Common myeloid progenitor, CD34-positive (primary cell): ENCODE results near the gene GADD45GIP1.

ENCODE experiments used
- CTCF ChIA-PET: fragments of 350-600 bp; sonication (Branson Sonifier 250); formaldehyde crosslinking; loops from one replicate; lab custom pipeline; 2021; ENCODE audit warnings: antibody characterized with exemption; lab: Charles Lee
- POLR2A ChIA-PET: fragments of 350-600 bp; sonication (Branson Sonifier 250); formaldehyde crosslinking; loops from one replicate; lab custom pipeline; 2021; ENCODE audit warnings: antibody characterized with exemption; lab: Charles Lee
- DNase-seq, 3 donors: peaks; one replicate each; pipeline versions ENCODE4 v3.0.0 to v3.0.0-alpha.2; 2013
- H3K27ac ChIP-seq, 2 experiments: 1 replicate in 1 of 2; 2 replicates in 1 of 2; pipeline ENCODE4 v1.7.0; 2013; ENCODE audit warnings: inconsistent platforms in 2 of 2, low read length in 2 of 2, mild to moderate bottlenecking in 2 of 2, low read depth in 1 of 2, moderate library complexity in 1 of 2; ENCODE audit not compliant: severe bottlenecking in 2 of 2, insufficient read depth in 1 of 2, poor library complexity in 1 of 2
- H3K27me3 ChIP-seq, 5 experiments: replicated peaks in 2 of 5; 1 replicate in 3 of 5; 2 replicates in 2 of 5; pipeline versions ENCODE4 v1.6.1 to v1.7.0; 2013; ENCODE audit warnings: low read length in 4 of 5, mild to moderate bottlenecking in 2 of 5, moderate library complexity in 2 of 5, inconsistent platforms in 1 of 5; ENCODE audit not compliant: insufficient read depth in 5 of 5, control insufficient read depth in 4 of 5
- H3K36me3 ChIP-seq, 4 experiments: 1 replicate in 2 of 4; 2 replicates in 2 of 4; pipeline versions ENCODE4 v1.6.1 to v1.7.0; 2013; ENCODE audit warnings: low read length in 3 of 4, control low read depth in 1 of 4, mild to moderate bottlenecking in 1 of 4; ENCODE audit not compliant: control insufficient read depth in 4 of 4, insufficient read depth in 4 of 4
- H3K4me1 ChIP-seq, 4 experiments: 1 replicate in 3 of 4; 2 replicates in 1 of 4; pipeline versions ENCODE4 v1.6.1 to v1.7.1; 2013; ENCODE audit warnings: low read length in 3 of 4, mild to moderate bottlenecking in 3 of 4, control low read depth in 1 of 4, inconsistent platforms in 1 of 4, moderate library complexity in 1 of 4; ENCODE audit not compliant: control insufficient read depth in 4 of 4, insufficient read depth in 4 of 4; ENCODE audit errors: control extremely low read depth in 1 of 4
- H3K4me3 ChIP-seq, 7 experiments: 1 replicate in 4 of 7; 2 replicates in 3 of 7; pipeline versions ENCODE4 v1.5.1 to v1.7.0; 2013; ENCODE audit warnings: mild to moderate bottlenecking in 7 of 7, low read length in 6 of 7, moderate library complexity in 6 of 7, inconsistent platforms in 2 of 7, low read depth in 2 of 7, control low read depth in 1 of 7; ENCODE audit not compliant: insufficient read depth in 4 of 7, control insufficient read depth in 1 of 7; ENCODE audit errors: extremely low read depth in 1 of 7
- H3K9me3 ChIP-seq, 5 experiments: 1 replicate in 4 of 5; 2 replicates in 1 of 5; pipeline versions ENCODE4 v1.6.1 to v1.7.1; 2013; ENCODE audit warnings: low read length in 4 of 5, mild to moderate bottlenecking in 2 of 5, inconsistent platforms in 1 of 5, low read depth in 1 of 5, moderate library complexity in 1 of 5; ENCODE audit not compliant: control insufficient read depth in 4 of 5, insufficient read depth in 2 of 5; ENCODE audit errors: control extremely low read depth in 1 of 5
- WGBS: methylation state at CpG from one replicate; pipeline ENCODE4 v1.1.5; 2013; ENCODE audit not compliant: insufficient coverage; 5-methylcytosine and 5-hydroxymethylcytosine counted together

Gene GADD45GIP1

DNA sequence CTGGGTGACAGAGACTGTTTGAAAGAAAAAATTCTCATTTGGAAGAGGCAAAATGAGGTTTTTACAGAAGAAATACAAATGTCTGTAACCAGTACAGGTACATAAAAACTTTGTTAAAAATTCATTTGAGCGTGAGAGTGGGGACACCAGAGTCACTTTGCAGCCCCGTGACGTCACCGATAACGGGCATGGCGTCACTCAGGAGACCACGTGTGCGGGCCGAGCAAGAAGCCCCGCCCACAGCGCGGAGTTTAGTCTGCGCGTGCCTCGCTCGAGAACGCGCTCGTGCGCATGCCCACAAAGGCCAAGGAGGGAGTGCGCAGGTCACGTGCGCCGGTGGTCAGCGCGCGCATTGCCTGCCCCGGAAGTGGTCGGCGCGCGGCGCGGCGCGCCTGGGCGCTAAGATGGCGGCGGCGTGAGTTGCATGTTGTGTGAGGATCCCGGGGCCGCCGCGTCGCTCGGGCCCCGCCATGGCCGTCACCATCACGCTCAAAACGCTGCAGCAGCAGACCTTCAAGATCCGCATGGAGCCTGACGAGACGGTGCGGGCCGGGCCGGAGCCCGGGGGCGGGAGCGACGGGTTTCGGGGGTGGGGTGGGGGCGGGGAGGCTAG lies 11.4 kb downstream of the GADD45GIP1 start, which contains the start of gene RAD23A:
RAD23A (plus strand) TSS at position 384 of the 613 bp plus-strand sequence; CDS start at position 471, 87 bp downstream.
- ChIA-PET POLR2A (interaction anchor here (1.0 to 3.7 kb wide), 5 partner anchors 8 to 61 kb away, joined by 5 to 11 read pairs (median 7); partner anchors contain the start of gene CALR), CTCF (no interaction called here)
- 0% methylated on average over 40 of the region's 62 CpGs for WGBS
- peak; percentile 98 to 99 (median 98) for DNase-seq
- peaks cover 14 to 72% (median 54%) of the 10 kb centered on the region in 4 experiments for H3K36me3 ChIP-seq
- H3K4me3 ChIP-seq, result peak within 1 kb of the TSS; percentile 40 to 97 (median 87)
- H3K27me3 ChIP-seq, result no peaks in the 10 kb centered on the region
- peak within 1 kb of the TSS; percentile 86 to 92 for H3K27ac ChIP-seq
- no peaks in the 10 kb centered on the region for H3K9me3 ChIP-seq
- peaks cover 0 to 49% (median 37%) of the 10 kb centered on the region in 4 experiments for H3K4me1 ChIP-seq

DNA sequence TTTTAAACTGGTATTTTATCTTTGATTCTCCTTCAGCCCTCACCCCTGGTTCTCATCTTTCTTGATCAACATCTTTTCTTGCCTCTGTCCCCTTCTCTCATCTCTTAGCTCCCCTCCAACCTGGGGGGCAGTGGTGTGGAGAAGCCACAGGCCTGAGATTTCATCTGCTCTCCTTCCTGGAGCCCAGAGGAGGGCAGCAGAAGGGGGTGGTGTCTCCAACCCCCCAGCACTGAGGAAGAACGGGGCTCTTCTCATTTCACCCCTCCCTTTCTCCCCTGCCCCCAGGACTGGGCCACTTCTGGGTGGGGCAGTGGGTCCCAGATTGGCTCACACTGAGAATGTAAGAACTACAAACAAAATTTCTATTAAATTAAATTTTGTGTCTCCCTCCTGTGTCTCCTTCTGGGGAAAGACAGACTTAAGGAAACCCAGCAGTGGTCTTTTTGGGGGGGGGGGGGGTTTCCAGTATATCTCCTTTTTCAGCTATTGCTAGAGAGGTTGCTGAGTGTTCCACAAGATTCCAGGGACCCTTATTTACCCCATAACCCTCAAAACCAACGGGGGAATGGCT lies 12.8 kb downstream of the GADD45GIP1 start:
- H3K4me1 ChIP-seq, result peaks cover 11 to 63% (median 51%) of the 10 kb centered on the region in 4 experiments
- no peaks in the 10 kb centered on the region for H3K9me3 ChIP-seq
- peak overlapping the region in 1 of 2 experiments; percentile 92 for H3K27ac ChIP-seq
- DNase-seq, result peak in 1 of 3 donors; percentile 21
- peak overlapping the region in 1 of 7 experiments; percentile 43 for H3K4me3 ChIP-seq
- no CpG with 5 or more reads among the region's 2 CpGs for WGBS
- no peaks in the 10 kb centered on the region for H3K27me3 ChIP-seq
- ChIA-PET CTCF (interaction anchor here (2.4 kb wide), 1 partner anchor 59 kb away, joined by 7 read pairs; no protein-coding TSS in a partner anchor), POLR2A (interaction anchor here (0.6 to 3.7 kb wide), 6 partner anchors 10 to 209 kb away, joined by 3 to 11 read pairs (median 4); no protein-coding TSS in a partner anchor)
- H3K36me3 ChIP-seq, result peaks cover 13 to 72% (median 59%) of the 10 kb centered on the region in 4 experiments

GRCh38 chr19:12943437-12944044 lies 13.5 kb downstream of the GADD45GIP1 start:
- Histone ChIP-seq H3K27ac (no peak overlapping the region), H3K36me3 (peaks cover 12 to 70% (median 54%) of the 10 kb centered on the region in 4 experiments), H3K27me3 (no peaks in the 10 kb centered on the region), H3K4me3 (peak overlapping the region in 1 of 7 experiments; percentile 3), H3K4me1 (peaks cover 15 to 65% (median 53%) of the 10 kb centered on the region in 4 experiments), H3K9me3 (no peaks in the 10 kb centered on the region)
- DNase-seq, result peak in 1 of 3 donors; percentile 34
- ChIA-PET POLR2A (interaction anchor here (0.6 to 3.7 kb wide), 2 partner anchors 11 to 14 kb away, joined by 3 to 11 read pairs; no protein-coding TSS in a partner anchor), CTCF (interaction anchor here (2.4 kb wide), 1 partner anchor 58 kb away, joined by 7 read pairs; no protein-coding TSS in a partner anchor)
- WGBS, result 88% methylated on average over 8 of the region's 18 CpGs

DNA sequence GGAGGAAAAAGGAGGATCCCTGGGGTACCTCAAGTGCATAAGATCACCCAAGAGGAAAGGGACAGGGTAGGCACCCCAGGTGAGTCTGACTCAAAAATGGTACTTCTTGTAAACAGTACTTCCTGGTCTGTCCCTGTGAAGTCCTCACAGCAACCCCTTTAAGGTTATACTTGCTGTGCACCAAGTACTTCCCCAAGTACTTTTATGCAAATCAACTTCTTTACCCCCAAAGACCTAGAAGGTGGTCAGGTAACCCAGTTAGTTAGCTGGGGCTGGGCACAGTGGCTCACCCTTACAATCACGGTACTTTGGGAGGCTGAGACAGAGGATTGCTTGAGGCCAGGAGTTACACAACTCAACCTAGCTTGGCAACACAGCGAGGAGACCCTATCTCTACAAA lies 16.1 kb downstream of the GADD45GIP1 start:
- H3K27me3 ChIP-seq, result no peaks in the 10 kb centered on the region
- POLR2A ChIA-PET, result interaction anchor here (0.7 to 0.8 kb wide), 2 partner anchors 27 to 57 kb away, joined by 4 to 5 read pairs; no protein-coding TSS in a partner anchor
- 91% methylated on average over 2 of the region's 2 CpGs for WGBS
- H3K27ac ChIP-seq, result peak overlapping the region; percentile 98 to 99
- peak overlapping the region in 5 of 7 experiments; percentile 96 to 100 (median 98) for H3K4me3 ChIP-seq
- peaks cover 20 to 73% (median 58%) of the 10 kb centered on the region in 4 experiments for H3K4me1 ChIP-seq
- H3K9me3 ChIP-seq, result no peaks in the 10 kb centered on the region
- peaks cover 12 to 57% (median 46%) of the 10 kb centered on the region in 4 experiments for H3K36me3 ChIP-seq
- CTCF ChIA-PET, result no interaction called here
- DNase-seq, result peak in 1 of 3 donors; percentile 31

DNA sequence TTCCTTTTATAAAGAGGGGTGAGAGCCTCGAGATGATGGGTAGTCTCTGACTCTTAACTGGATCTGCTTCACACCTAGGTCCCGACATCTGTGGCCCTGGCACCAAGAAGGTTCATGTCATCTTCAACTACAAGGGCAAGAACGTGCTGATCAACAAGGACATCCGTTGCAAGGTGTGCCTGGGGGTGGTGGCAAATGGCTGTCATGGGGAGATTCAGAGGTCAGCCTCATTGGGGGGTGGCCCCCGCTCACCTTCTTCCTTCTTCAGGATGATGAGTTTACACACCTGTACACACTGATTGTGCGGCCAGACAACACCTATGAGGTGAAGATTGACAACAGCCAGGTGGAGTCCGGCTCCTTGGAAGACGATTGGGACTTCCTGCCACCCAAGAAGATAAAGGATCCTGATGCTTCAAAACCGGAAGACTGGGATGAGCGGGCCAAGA lies 17.0 kb downstream of the GADD45GIP1 start:
- WGBS, result 85% methylated on average over 9 of the region's 10 CpGs
- peak overlapping the region; percentile 98 to 99 for H3K27ac ChIP-seq
- CTCF ChIA-PET, result no interaction called here

GRCh38 chr19:12938779-12939601 lies 18.0 kb downstream of the GADD45GIP1 start:
- peak in 2 of 3 donors; percentile 63 to 71 for DNase-seq
- POLR2A ChIA-PET, result interaction anchor here (0.6 to 3.0 kb wide), 7 partner anchors 9 to 449 kb away, joined by 3 to 28 read pairs (median 7); partner anchors contain the start of genes GCDH and KLF1
- peak overlapping the region; percentile 98 to 99 for H3K27ac ChIP-seq
- H3K27me3 ChIP-seq, result no peaks in the 10 kb centered on the region
- peak overlapping the region; percentile 94 to 100 (median 98) for H3K4me3 ChIP-seq
- WGBS, result under 1% methylated on average over 44 of the region's 54 CpGs
- H3K36me3 ChIP-seq, result peaks cover 12 to 49% (median 38%) of the 10 kb centered on the region in 4 experiments
- CTCF ChIA-PET, result interaction anchor here (1.6 to 2.3 kb wide), 2 partner anchors 24 to 55 kb away, joined by 4 to 20 read pairs; no protein-coding TSS in a partner anchor
- peaks cover 27 to 81% (median 65%) of the 10 kb centered on the region in 4 experiments for H3K4me1 ChIP-seq
- no peaks in the 10 kb centered on the region for H3K9me3 ChIP-seq

More for the DNA sequence above, 17.0 kb downstream of the GADD45GIP1 start:
- no peak for DNase-seq
- peaks cover 12 to 57% (median 46%) of the 10 kb centered on the region in 4 experiments for H3K36me3 ChIP-seq
- no peaks in the 10 kb centered on the region for H3K27me3 ChIP-seq
- H3K4me1 ChIP-seq, result peaks cover 27 to 79% (median 60%) of the 10 kb centered on the region in 4 experiments
- POLR2A ChIA-PET, result interaction anchor here (0.7 to 3.0 kb wide), 3 partner anchors 50 to 450 kb away, joined by 3 to 28 read pairs (median 5); partner anchors contain the start of gene GCDH
- peak overlapping the region in 6 of 7 experiments; percentile 96 to 100 (median 98) for H3K4me3 ChIP-seq
- no peaks in the 10 kb centered on the region for H3K9me3 ChIP-seq
